Mucosa of rectum (tissue), 2 donors: Measurements from ENCODE around the gene LITAFD.
"Not testable (repeated sequence)": the region's sequence is repeated elsewhere in the genome, so short reads cannot be mapped to it uniquely, and the experiment has no call there.

ENCODE experiments used
- H3K27ac ChIP-seq, 2 donors: one replicate each; pipeline ENCODE4 v1.7.0; 2013; ENCODE audit warnings: inconsistent platforms in 2 of 2, low read depth in 2 of 2, low read length in 2 of 2
- H3K27me3 ChIP-seq, 2 donors: one replicate each; pipeline ENCODE4 v1.7.0; 2013; ENCODE audit warnings: low read length in 2 of 2; ENCODE audit not compliant: control insufficient read depth in 2 of 2, insufficient read depth in 2 of 2
- H3K36me3 ChIP-seq, 2 donors: one replicate each; pipeline ENCODE4 v1.7.0; 2013; ENCODE audit warnings: low read length in 2 of 2; ENCODE audit not compliant: control insufficient read depth in 2 of 2, insufficient read depth in 2 of 2
- H3K4me1 ChIP-seq, 2 donors: one replicate each; pipeline ENCODE4 v1.7.0; 2013; ENCODE audit warnings: low read length in 2 of 2, mild to moderate bottlenecking in 1 of 2; ENCODE audit not compliant: control insufficient read depth in 2 of 2, insufficient read depth in 2 of 2
- H3K4me3 ChIP-seq, 2 donors: one replicate each; pipeline ENCODE4 v1.7.0; 2013; ENCODE audit warnings: low read length in 2 of 2
- H3K9ac ChIP-seq, 2 donors: one replicate each; pipeline ENCODE4 v1.7.0; 2013; ENCODE audit warnings: low read length in 2 of 2, low read depth in 1 of 2, mild to moderate bottlenecking in 1 of 2
- H3K9me3 ChIP-seq, 2 donors: one replicate each; pipeline ENCODE4 v1.7.0; 2013; ENCODE audit warnings: low read length in 2 of 2; ENCODE audit not compliant: control insufficient read depth in 2 of 2
- donor health status: healthy.
- donor health status: Normal muscosa, but diverticular disease.

The LITAFD gene

DNA sequence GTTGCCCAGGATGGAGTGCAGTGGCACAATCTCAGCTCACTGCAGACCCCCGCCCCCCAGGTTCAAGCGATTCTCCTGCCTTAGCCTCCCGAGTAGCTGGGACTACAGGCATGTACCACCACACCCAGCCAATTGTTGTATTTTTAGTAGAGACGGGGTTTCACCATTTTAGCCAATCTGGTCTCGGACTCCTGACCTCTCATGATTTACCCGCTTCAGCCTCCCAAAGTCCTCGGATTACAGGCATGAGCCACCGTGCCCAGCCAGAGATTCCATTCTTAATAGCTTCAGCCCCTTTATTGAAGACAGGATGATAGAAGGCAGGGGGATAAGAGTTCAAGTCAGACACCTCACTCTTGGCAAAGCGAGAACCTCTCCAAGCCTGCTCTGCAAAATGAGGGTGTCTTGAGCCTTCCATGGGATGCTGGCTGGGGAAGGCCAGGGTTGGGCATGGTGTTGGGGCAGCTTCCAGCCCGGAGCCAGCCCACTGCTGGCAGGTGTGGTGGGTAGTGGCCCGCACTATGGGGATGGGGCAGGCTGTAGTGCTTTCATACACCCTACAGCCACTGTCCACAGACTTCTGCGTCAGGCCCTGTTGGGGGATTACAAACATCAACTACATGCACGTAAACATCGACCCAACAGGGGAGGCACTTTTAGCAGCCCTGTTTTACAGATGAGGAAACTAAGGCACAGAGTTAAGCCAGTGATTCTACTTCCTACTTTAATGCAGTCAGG is 16.8 kb upstream of the LITAFD start:
- Histone ChIP-seq H3K36me3 (no peaks in the 10 kb centered on the region), H3K4me3 (no peak overlapping the region), H3K9me3 (no peaks in the 10 kb centered on the region), H3K4me1 (peaks cover 44 to 48% of the 10 kb centered on the region in 2 donors), H3K27me3 (no peaks in the 10 kb centered on the region), H3K9ac (no peak overlapping the region), H3K27ac (no peak overlapping the region)

- H3K27me3 ChIP-seq: no peaks in the 10 kb centered on the region
- H3K9me3 ChIP-seq: no peaks in the 10 kb centered on the region
- peak overlapping the region in 1 of 2 donors; percentile 92 for H3K27ac ChIP-seq
- peak overlapping the region; percentile 74 to 89 for H3K4me3 ChIP-seq
- H3K36me3 ChIP-seq: no peaks in the 10 kb centered on the region
- H3K9ac ChIP-seq: peak overlapping the region in 1 of 2 donors; percentile 74
- H3K4me1 ChIP-seq: peaks cover 44 to 48% of the 10 kb centered on the region in 2 donors
Measured at GRCh38 chr16:8866118-8866883, 15.8 kb upstream of the LITAFD start.

DNA sequence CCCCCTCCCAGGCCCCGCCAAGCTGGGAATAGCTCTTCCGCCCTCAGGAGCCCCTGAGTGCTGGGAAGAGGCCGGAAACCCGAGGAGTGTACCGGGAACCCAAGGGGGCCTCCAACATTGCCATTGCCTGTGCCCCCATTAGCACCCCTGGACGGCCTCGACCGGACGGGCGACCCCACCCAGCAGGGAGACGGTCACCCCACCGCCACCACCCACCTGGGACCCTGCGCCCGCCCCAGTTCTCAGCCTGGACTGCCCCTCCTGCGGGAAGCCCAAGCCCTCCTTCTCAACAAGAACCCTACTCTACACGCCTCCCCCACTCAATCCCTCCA is 15.3 kb upstream of the LITAFD start:
- peaks cover 44 to 48% of the 10 kb centered on the region in 2 donors for H3K4me1 ChIP-seq
- H3K27me3 ChIP-seq: no peaks in the 10 kb centered on the region
- H3K9ac ChIP-seq: peak overlapping the region; percentile 74 to 84
- peak overlapping the region; percentile 74 to 89 for H3K4me3 ChIP-seq
- peak overlapping the region; percentile 84 to 92 for H3K27ac ChIP-seq
- no peaks in the 10 kb centered on the region for H3K9me3 ChIP-seq
- no peaks in the 10 kb centered on the region for H3K36me3 ChIP-seq

DNA sequence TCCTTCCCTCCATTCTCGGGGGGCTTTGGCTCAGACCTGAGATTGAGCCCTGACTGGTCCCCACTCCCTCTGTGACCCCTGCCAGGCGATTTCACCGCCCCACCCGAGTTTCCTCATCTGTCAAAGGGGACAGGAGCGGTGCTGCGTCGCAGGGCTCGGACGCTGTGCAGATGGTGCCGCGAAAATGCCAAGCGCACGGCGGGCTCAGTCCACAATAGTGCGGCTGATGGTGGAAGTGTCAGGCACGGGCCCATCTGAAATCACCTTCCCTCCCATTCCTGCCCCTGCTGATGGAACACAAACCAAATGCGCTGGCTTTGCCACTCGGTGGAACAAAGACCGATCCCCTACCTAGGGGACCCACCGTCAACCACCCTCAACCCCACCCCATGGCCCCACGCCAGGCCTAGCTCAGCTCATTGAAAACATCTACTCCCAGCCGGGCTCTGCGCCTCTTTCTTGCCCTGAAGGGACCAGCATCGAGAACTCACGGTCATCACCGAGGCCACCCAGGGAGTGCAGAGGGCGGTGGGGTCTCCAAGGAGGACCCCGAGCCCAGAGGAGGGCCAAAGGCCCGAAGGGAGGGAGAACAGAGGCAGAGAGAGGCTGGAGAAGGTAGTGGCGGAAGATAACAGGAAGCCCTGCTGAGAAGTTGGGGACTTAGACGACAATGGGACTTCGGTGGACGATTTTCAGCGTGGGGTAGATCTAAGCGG is 14.8 kb upstream of the LITAFD start:
- peak overlapping the region; percentile 74 to 89 for H3K4me3 ChIP-seq
- no peaks in the 10 kb centered on the region for H3K27me3 ChIP-seq
- peak overlapping the region; percentile 74 to 84 for H3K9ac ChIP-seq
- H3K4me1 ChIP-seq: peaks cover 43 to 48% of the 10 kb centered on the region in 2 donors
- H3K27ac ChIP-seq: peak overlapping the region; percentile 84 to 92
- H3K9me3 ChIP-seq: no peaks in the 10 kb centered on the region
- no peaks in the 10 kb centered on the region for H3K36me3 ChIP-seq

GRCh38 chr16:8867932-8868415 is 14.2 kb upstream of the LITAFD start:
- H3K9ac ChIP-seq: peak overlapping the region; percentile 74 to 84
- H3K4me3 ChIP-seq: peak overlapping the region; percentile 74 to 89
- H3K27me3 ChIP-seq: no peaks in the 10 kb centered on the region
- peak overlapping the region; percentile 84 to 92 for H3K27ac ChIP-seq
- no peaks in the 10 kb centered on the region for H3K9me3 ChIP-seq
- peaks cover 39 to 48% of the 10 kb centered on the region in 2 donors for H3K4me1 ChIP-seq
- H3K36me3 ChIP-seq: no peaks in the 10 kb centered on the region

DNA sequence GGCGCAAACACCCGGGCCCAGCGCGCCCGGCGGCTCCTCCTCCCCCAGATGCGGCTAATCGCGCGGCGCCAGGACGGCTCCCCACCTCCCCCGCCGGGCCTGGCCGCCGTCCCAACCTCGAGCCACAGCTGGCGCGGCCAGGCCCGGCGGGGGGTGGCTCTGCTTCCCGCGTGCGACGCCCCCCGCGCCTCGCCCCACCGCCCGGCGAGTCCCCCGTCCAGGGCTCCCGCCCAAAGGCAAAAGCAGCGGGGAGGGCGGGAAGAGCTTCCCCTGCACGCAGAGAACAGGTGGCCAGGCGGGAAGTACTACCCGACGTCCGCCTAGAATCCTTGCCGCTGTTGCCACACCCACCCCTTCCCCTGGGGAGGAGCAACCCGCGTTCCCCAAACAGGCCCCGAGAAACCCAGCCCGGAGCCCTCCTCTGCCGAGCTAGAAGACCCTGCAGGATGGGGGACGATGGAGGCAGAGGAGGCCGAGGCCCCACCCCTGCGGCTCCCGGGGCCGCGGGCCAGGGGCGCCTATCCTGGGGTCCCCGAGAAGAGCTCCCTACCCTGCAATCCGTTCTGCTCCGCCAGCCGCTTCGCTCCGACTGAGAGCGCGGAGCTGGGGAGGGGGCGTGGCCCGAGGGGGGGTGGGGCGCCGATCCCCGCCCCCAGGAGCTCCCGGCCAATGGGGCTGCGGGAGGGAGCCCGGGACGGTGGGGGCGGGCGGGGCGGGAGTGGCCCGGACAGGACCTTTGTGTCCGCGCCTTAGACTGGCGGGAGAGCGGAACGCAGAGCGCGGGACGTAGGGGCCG is 13.5 kb upstream of the LITAFD start, which contains the start of gene CARHSP1:
CARHSP1 (minus strand) TSS at position 591 of the 796 bp plus-strand sequence. CDS start 9,678 bp downstream, outside the sequence.
- Histone ChIP-seq H3K4me3 (peak within 1 kb of the TSS; percentile 74 to 89), H3K4me1 (peaks cover 34 to 41% of the 10 kb centered on the region in 2 donors), H3K9me3 (no peaks in the 10 kb centered on the region), H3K9ac (peak within 1 kb of the TSS; percentile 74 to 84), H3K27me3 (no peaks in the 10 kb centered on the region), H3K27ac (peak within 1 kb of the TSS; percentile 84 to 92), H3K36me3 (no peaks in the 10 kb centered on the region)

- Histone ChIP-seq H3K9me3 (no peaks in the 10 kb centered on the region), H3K27me3 (no peaks in the 10 kb centered on the region), H3K4me3 (peak overlapping the region; percentile 72 to 78), H3K27ac (peak overlapping the region; percentile 70 to 75), H3K4me1 (peaks cover 26 to 33% of the 10 kb centered on the region in 2 donors), H3K9ac (peak overlapping the region; percentile 61 to 70), H3K36me3 (no peaks in the 10 kb centered on the region)
Measured at GRCh38 chr16:8869212-8869987, 12.8 kb upstream of the LITAFD start.

DNA sequence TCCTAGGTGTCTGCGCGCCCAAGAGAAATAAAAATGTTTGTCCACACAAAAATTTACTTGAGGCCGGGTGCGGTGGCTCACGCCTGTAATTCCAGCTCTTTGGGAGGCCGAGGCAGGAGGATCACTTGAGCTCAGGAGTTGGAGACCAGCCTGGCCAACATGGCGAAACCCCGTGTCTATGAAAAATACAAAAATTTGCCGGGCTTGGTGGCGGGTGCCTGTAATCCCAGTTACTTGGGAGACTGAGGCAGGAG is 12.2 kb upstream of the LITAFD start:
- H3K9me3 ChIP-seq, H3K27ac ChIP-seq, H3K36me3 ChIP-seq, H3K4me3 ChIP-seq, H3K27me3 ChIP-seq: not testable (repeated sequence)
- H3K9ac ChIP-seq: peak overlapping the region in 1 of 2 donors; percentile 61
- peaks cover 23 to 28% of the 10 kb centered on the region in 2 donors for H3K4me1 ChIP-seq

GRCh38 chr16:8872071-8872470 is 10.1 kb upstream of the LITAFD start:
- Histone ChIP-seq H3K36me3 (no peaks in the 10 kb centered on the region), H3K9me3 (no peaks in the 10 kb centered on the region), H3K27me3 (no peaks in the 10 kb centered on the region), H3K4me3 (no peak overlapping the region), H3K4me1 (peaks cover 16 to 17% of the 10 kb centered on the region in 2 donors), H3K9ac (no peak overlapping the region), H3K27ac (no peak overlapping the region)
